Fibroblast of lung (primary cell): ENCODE data around the gene FUBP3. TPM values are rescaled to one million over a fixed set of nuclear protein-coding genes. Genes with fewer than 3 reads are reported as not detected.

Source experiments
- DNase-seq, 2 donors: peaks; one replicate each; pipeline versions ENCODE4 v3.0.0 to v3.0.0-alpha.2; 2010; ENCODE audit warnings: low read depth in 2 of 2
- H2AFZ ChIP-seq: 2 replicates; pipeline ENCODE4 v1.5.1; 2012; ENCODE audit warnings: low read length, control low read depth, inconsistent platforms
- H3K27ac ChIP-seq: 2 replicates; pipeline ENCODE4 v1.5.1; 2011; ENCODE audit warnings: low read length, control low read depth; ENCODE audit not compliant: insufficient read depth
- H3K27me3 ChIP-seq: 2 replicates; pipeline ENCODE4 v1.5.1; 2011; ENCODE audit warnings: mild to moderate bottlenecking, low read length; ENCODE audit not compliant: control insufficient read depth, insufficient read depth
- H3K36me3 ChIP-seq: 2 replicates; pipeline ENCODE4 v1.5.1; 2011; ENCODE audit warnings: low read length; ENCODE audit not compliant: control insufficient read depth, insufficient read depth
- H3K4me1 ChIP-seq: 2 replicates; pipeline ENCODE4 v1.5.1; 2011; ENCODE audit warnings: low read length; ENCODE audit not compliant: control insufficient read depth, insufficient read depth; ENCODE audit errors: extremely low read depth
- H3K4me2 ChIP-seq: 2 replicates; pipeline ENCODE4 v1.5.1; 2011; ENCODE audit warnings: low read length, control low read depth; ENCODE audit not compliant: insufficient read depth; ENCODE audit errors: extremely low read depth
- H3K4me3 ChIP-seq, 4 experiments: fragments of 200-600 bp in 1 of 4; sonication (generic) in 1 of 4; replicated peaks in 1 of 4; 2 replicates each; pipeline ENCODE4 v1.5.1; 2011 to 2016; ENCODE audit warnings: low read length in 4 of 4, low read depth in 3 of 4, mild to moderate bottlenecking in 3 of 4, control low read depth in 2 of 4, inconsistent platforms in 1 of 4, mixed read lengths in 1 of 4; ENCODE audit not compliant: insufficient read depth in 1 of 4; ENCODE audit errors: control extremely low read depth in 1 of 4
- H3K79me2 ChIP-seq: 2 replicates; pipeline ENCODE4 v1.5.1; 2012; ENCODE audit warnings: mild to moderate bottlenecking, low read length, inconsistent platforms; ENCODE audit not compliant: control insufficient read depth, insufficient read depth
- H3K9ac ChIP-seq: 2 replicates; pipeline ENCODE4 v1.5.1; 2011; ENCODE audit warnings: mild to moderate bottlenecking, low read length, control low read depth; ENCODE audit not compliant: insufficient read depth
- H3K9me3 ChIP-seq: 2 replicates; pipeline ENCODE4 v1.5.1; 2012; ENCODE audit warnings: low read depth, low read length; ENCODE audit not compliant: control insufficient read depth, insufficient read depth
- H4K20me1 ChIP-seq: 2 replicates; pipeline ENCODE4 v1.5.1; 2011; ENCODE audit warnings: low read length; ENCODE audit not compliant: control insufficient read depth, insufficient read depth; ENCODE audit errors: extremely low read depth
- CTCF ChIP-seq, 2 donors: IDR thresholded peaks in 1 of 2; conservative IDR thresholded peaks in 1 of 2; 1 replicate in 1 of 2; 2 replicates in 1 of 2; pipeline ENCODE4 v1.5.1; 2011 to 2012; ENCODE audit warnings: low read length in 2 of 2, control low read depth in 1 of 2, inconsistent platforms in 1 of 2, low read depth in 1 of 2, mild to moderate bottlenecking in 1 of 2
- EZH2 ChIP-seq: IDR thresholded peaks from 2 replicates; pipeline ENCODE4 v1.5.1; 2012; ENCODE audit warnings: low read length, control low read depth, mild to moderate bottlenecking; ENCODE audit errors: missing control alignments
- polyA plus RNA-seq, 2 donors: library from polyadenylated mRNA; depleted of rRNA in 1 of 2; stranded (reverse) in 1 of 2; unstranded in 1 of 2; fragments of >200 nt; gene quantifications; 2 replicates each; pipeline ENCODE4 v1.2.1, GENCODE V29; 2011 to 2012; ENCODE audit warnings: missing spikeins in 1 of 2
- total RNA-seq: library from RNA; depleted of rRNA; stranded (reverse); fragments of >200 nt; gene quantifications from 2 replicates; pipeline ENCODE4 v1.2.1, GENCODE V29; 2014

FUBP3 gene
- total and polyA plus RNA-seq, 2 donors (not counting 1 experiment from before 2014, with no cell fraction given), result 35.7 to 36.2 TPM

DNA sequence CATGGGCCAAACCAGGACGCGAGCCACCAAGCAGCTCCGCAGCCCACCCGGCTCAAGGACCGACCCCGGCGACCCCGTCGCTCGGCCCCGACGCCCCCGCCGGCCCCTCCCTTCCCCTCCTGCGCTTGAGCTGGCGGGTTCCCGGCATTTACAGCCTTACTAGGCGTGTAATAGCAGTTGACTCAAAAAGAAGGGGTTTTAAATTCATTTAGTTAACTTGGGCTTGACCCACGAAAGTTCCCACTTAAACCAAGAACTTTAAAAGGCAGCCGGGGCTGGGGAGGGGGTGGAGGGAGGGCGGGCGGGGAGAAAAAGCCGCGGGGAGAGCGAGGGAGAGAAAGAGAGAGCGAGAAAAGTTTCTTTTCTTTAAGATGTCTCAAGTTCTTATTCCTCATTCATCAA lies 85.7 kb downstream of the FUBP3 start:
- H4K20me1 ChIP-seq, result no peaks in the 10 kb centered on the region
- H3K4me1 ChIP-seq, result no peaks in the 10 kb centered on the region
- no peaks in the 10 kb centered on the region for H3K36me3 ChIP-seq
- H3K27me3 ChIP-seq, result peaks cover 73% of the 10 kb centered on the region
- H3K9me3 ChIP-seq, result no peaks in the 10 kb centered on the region
- no peak overlapping the region for H3K4me2 ChIP-seq
- H3K79me2 ChIP-seq, result no peaks in the 10 kb centered on the region
- no peak for DNase-seq
- no peak overlapping the region for H2AFZ ChIP-seq
- no peak for TF ChIP-seq EZH2
- no peak for TF ChIP-seq CTCF (conservative IDR thresholded peaks at IDR 0.05 in 1 of 2, IDR thresholded peaks at IDR 0.05 in 1 of 2; ENCODE audit: low read depth in 1 of 2, low read length in 2 of 2)
- H3K9ac ChIP-seq, result no peak overlapping the region
- no peak overlapping the region for H3K4me3 ChIP-seq
- H3K27ac ChIP-seq, result no peak overlapping the region

DNA sequence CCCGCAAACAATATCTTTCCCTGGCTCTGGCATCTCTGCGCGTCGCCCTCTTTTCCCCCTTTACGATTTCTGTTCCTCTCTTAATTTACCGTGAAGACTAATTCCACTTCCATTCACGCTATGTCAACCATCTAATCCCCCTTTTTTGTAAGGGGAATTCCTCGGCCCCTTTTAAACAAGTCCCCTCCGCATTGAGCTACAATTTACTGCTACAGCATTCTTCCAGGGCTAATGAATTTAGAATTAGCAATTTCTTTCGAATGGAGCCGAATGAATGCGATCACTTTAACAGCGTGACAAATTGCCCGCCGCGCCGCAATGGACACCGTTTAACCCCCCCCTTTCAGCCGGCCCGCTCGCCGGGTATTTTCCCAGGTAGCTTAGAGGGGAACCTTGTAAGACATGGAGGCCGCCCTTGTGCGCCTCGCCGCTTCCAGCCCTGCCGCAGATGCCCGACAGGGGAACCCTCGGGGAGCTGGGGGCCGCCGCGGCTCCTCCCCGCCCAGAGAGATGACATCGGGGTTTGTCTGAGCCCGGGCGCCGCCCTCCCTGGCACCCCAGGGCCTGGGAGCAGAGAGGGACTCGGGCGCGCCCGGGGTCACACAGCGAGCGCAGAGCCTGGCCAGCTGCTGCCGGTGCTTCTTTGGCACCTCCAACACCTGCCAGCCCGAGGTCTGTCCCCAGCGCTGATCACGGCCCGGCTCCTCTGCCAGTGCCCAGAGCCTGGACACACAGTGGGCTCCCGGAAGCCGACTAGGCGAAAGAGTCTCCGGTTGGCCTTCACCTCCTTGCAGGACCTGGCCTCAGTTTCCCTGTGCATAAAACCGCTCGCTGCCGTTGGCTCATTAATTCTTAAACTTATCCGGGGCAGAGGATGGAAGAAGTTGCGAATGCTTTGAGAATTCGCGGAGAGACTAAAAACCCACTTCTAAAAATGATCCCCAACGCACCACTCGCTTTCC lies 86.3 kb downstream of the FUBP3 start:
- H3K27ac ChIP-seq, result no peak overlapping the region
- no peaks in the 10 kb centered on the region for H4K20me1 ChIP-seq
- H3K9ac ChIP-seq, result no peak overlapping the region
- no peak overlapping the region for H3K4me2 ChIP-seq
- no peaks in the 10 kb centered on the region for H3K79me2 ChIP-seq
- H3K4me1 ChIP-seq, result no peaks in the 10 kb centered on the region
- peak; percentile 96 for TF ChIP-seq EZH2
- TF ChIP-seq CTCF (conservative IDR thresholded peaks at IDR 0.05 in 1 of 2, IDR thresholded peaks at IDR 0.05 in 1 of 2; ENCODE audit: low read depth in 1 of 2, low read length in 2 of 2), result no peak
- H3K4me3 ChIP-seq, result no peak overlapping the region
- no peak overlapping the region for H2AFZ ChIP-seq
- no peaks in the 10 kb centered on the region for H3K9me3 ChIP-seq
- DNase-seq, result no peak
- H3K36me3 ChIP-seq, result no peaks in the 10 kb centered on the region
- H3K27me3 ChIP-seq, result peaks cover 68% of the 10 kb centered on the region

DNA sequence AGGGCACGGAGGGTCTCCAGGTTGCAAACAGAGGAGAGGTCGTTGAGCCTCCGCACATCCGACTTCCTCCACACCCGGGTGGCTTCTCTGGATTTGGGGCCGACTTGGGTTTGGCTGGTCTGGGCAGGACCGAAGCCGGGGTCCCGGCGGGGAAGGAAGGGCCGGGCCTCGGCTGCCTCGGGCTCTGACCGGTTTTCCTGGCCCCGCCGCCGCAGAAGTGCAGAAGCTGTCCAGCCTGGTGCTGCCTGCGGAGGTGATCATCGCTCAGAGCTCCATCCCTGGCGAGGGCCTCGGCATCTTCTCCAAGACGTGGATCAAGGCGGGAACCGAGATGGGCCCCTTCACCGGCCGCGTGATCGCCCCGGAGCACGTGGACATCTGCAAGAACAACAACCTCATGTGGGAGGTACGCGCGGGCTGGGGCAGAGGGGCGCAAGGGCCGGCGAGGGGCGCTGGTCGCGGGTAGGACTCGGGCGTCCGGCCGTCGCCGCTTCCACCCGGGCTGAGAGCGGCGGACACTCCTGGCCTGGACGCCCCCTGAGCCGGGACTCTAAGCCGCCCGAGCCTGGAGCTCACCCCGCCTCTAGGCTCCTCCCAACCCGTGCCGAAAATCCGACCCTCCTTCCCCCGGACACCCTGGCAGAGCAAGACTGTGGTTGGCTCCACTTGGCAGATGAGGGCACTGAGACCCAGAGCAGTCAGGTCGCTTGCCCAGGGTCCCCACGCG lies 87.2 kb downstream of the FUBP3 start:
- H3K9ac ChIP-seq, result no peak overlapping the region
- peak overlapping the region; percentile 13 for H3K4me2 ChIP-seq
- no peak overlapping the region for H3K27ac ChIP-seq
- H3K36me3 ChIP-seq, result no peaks in the 10 kb centered on the region
- no peaks in the 10 kb centered on the region for H4K20me1 ChIP-seq
- H3K4me1 ChIP-seq, result no peaks in the 10 kb centered on the region
- TF ChIP-seq CTCF (conservative IDR thresholded peaks at IDR 0.05 in 1 of 2, IDR thresholded peaks at IDR 0.05 in 1 of 2; ENCODE audit: low read depth in 1 of 2, low read length in 2 of 2) (no peak), EZH2 (peak; percentile 24)
- no peak overlapping the region for H2AFZ ChIP-seq
- H3K27me3 ChIP-seq, result peaks cover 60% of the 10 kb centered on the region
- H3K4me3 ChIP-seq, result no peak overlapping the region
- H3K9me3 ChIP-seq, result no peaks in the 10 kb centered on the region
- no peak for DNase-seq
- H3K79me2 ChIP-seq, result no peaks in the 10 kb centered on the region
